HG02943 (cell line): ENCODE measurements around the gene EPHA3.

Source experiments
- ATAC-seq: cut with Tn5 transposase; IDR thresholded peaks from one replicate; pipeline ENCODE4 v1.9.1; 2021; ENCODE audit warnings: mild to moderate bottlenecking, low read depth, moderate library complexity; ENCODE audit not compliant: unreplicated experiment

Gene EPHA3

GRCh38 chr3:89525609-89526008, 418.2 kb downstream of the EPHA3 start:
- ATAC-seq: no peak

GRCh38 chr3:89527736-89528305, 420.4 kb downstream of the EPHA3 start:
- no peak for ATAC-seq
